Ramos (cell line): Measurements from ENCODE around the gene FCGR3B.
"Not testable (repeated sequence)": the region's sequence is repeated elsewhere in the genome, so short reads cannot be mapped to it uniquely, and the experiment has no call there.

Experiments
- in situ Hi-C: fragments of 300-500 bp; cut with MboI; formaldehyde crosslinking; loops from one replicate; pipeline ENCODE4 v1.14.3; 2022; ENCODE audit warnings: low sequenced_read_pairs; ENCODE audit not compliant: unreplicated experiment

FCGR3B gene

DNA sequence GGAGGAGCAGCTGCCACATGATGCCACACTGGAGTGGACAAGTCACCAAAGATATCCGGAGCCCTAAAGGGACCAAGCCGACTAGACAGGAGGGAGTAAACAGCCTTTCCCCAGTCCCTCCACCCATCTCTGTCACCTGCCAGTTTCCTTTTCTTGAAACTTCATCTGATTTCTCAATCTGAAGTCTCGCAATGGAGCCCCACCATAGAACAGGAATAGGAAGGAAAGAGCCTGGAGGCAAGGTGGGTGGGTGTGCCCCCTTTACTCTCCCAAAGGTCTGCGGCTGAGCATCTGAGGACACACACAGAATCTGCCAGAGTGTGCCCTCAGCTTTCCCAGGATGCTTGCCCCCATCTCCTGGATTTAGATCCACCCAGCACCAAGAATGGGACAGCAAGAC lies at the start of gene FCGR3B:
Gene FCGR3B (minus strand): TSS at position 101 of the 400 bp plus-strand sequence. CDS start 82 bp downstream, at position 19.
- in situ Hi-C loops: loop anchor here (25.0 kb wide), 1 partner anchor 106 kb away; the partner anchor contains the start of gene DUSP12

DNA sequence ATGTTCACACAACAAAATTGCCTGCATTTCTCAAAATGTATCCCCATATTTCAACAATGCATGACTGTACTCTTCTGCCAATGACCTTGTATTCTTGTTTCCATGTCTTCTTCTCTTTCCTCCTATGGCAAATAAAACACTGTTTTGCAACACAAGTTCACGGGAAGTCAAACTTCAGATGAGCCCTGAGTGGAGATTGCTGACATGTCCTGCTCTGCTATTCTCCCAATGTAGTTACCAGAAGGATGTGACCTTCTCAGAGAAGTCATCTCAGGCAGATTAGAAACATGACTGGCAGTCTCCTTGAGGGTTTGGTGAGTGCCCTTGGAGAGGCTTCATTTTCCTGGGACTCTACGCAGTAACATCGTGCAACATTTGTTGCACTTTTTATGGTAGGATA lies 47.5 kb upstream of the FCGR3B start:
- in situ Hi-C loops: no loop called here

DNA sequence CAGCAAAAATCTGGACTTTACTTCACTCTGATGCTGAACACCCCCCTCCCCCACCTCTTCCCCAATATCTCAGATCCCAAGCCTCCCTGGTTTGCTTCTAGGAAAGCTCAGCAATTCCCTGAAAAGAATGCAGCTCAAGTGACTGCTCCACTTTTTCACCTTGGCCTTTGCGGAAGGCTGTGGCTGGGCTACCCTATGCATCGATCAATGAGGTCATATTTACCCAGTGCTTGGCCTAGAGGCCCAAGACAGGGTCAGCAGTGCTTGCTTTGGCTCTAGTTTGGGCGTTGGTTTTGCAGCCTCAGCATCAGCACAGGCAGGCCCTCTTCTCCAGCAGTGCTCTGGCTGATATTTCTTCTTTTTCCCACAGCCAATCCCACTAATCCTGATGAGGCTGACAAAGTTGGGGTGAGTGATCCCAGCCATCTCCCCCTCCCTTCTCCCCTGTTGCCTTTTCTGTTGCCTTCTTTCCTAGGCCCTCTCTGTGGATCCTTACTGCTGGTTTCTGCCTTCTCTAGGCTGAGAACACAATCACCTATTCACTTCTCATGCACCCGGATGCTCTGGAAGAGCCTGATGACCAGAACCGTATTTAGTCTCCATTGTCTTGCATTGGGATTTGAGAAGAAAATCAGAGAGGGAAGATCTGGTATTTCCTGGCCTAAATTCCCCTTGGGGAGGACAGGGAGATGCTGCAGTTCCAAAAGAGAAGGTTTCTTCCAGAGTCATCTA lies 46.1 kb upstream of the FCGR3B start:
- in situ Hi-C loops: no loop called here

DNA sequence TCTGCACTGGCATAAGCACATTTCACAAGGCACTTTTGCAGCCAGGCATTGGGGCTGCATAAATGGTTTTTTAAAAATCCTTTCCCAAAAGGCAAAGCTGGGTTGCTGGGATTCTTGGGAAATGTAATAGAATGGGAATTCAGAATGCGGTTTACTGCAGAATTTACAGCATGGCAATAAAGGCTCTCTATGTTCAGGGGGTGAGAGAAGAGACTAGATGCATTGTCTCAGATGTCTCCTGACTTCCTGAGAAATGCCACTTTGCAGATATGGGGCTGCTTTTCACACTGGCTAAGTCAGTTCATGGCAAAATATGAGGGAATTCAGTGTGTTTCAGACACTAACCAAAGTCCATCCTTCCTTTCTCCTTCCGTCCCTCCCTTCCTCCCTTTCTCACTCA lies 45.5 kb upstream of the FCGR3B start:
- in situ Hi-C loops: no loop called here

DNA sequence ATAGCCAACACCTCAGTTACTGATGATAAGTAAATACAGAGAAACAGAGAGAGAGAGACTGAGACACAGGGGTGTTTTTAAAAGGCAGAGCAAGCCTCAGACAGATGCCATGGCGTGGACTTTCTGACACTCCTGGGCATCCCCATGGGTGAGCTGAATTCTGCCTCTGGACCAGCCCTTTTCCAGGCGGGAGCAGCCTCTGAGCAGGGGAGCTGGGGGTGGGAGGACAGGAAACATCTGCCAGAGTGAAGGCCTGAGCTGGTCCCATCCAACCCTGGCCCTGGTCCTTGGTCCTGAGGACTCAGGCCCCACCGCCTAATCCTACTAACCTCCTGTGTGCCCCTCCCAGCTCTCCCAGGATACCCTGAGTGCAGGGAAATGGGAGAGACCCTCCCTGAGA lies 43.9 kb upstream of the FCGR3B start:
- in situ Hi-C loops: not testable (repeated sequence)

DNA sequence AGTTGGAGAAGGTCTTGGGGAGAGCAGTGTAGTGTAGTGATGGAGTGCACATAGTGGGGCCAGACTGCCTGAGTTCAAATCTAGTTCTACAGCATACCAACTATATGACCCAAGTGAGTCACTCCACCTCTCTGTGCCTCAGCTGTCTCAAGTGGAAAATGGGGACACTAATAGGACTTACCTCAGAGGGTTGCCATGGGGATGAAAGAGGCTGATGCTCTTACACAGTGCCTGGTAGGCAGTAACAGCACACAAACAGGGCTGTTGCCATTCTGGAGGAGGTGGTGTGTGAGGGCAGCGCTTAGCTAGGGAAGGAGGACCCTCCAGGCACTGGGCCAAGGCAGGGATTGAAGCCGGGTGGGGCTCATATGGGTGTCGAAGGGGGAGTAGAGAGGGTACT lies 43.5 kb upstream of the FCGR3B start:
- in situ Hi-C loops: not testable (repeated sequence)

DNA sequence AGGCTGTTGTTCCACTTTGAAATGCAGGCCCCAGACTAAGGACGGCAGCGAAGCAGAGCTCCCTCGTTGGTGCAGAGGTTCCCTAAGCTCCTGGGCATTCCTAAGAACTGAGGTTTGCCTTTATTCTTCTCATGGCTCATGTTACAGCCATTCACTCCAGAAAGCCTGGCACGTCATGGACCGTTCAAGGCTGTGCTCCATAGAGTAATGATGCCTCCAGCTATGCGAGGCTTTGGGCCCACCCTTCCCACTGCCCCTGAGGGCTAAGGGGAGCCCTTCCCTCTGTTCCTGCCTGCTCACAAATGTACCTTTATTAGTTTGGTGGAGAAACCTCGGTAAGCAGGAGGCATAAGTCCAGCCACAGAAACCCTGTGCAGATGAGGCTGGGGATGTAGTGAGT lies 42.5 kb upstream of the FCGR3B start:
- in situ Hi-C loops: not testable (repeated sequence)

DNA sequence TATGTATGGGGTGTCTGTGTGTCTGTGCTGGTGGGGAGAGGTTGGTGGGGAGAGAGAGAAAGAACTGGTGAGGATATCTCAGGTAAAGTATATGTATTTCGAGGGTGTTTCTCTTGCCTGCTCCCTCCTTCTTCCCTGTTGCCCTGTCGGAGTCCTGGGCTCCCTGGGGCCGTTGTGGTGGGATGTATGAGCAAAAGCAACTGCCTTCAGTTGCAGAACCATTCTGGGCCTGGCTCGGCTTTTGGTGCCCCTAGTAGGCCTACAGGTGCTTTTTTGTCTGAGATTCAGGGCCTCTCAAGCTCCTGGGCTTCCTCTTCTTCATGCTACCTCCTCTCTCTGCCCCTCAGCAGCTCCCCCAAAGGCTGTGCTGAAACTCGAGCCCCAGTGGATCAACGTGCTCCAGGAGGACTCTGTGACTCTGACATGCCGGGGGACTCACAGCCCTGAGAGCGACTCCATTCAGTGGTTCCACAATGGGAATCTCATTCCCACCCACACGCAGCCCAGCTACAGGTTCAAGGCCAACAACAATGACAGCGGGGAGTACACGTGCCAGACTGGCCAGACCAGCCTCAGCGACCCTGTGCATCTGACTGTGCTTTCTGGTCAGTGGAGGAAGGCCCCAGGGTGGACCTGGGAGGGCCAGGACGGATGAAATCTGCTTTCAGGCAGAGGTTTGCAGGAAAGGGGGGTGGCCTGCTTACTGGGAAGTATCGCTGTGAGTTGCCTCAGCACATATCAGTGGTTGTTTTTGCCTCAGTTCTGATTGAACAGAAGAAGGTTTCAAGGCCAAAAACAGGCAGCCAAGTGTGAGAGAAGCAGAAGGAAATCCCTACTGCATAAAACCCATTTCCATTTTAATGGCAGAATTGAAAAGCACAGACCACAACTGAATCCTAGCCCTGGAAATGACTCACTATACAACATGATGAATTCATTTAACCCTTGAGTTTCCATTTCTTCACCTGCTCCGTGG lies 40.4 kb upstream of the FCGR3B start:
- in situ Hi-C loops: not testable (repeated sequence)

DNA sequence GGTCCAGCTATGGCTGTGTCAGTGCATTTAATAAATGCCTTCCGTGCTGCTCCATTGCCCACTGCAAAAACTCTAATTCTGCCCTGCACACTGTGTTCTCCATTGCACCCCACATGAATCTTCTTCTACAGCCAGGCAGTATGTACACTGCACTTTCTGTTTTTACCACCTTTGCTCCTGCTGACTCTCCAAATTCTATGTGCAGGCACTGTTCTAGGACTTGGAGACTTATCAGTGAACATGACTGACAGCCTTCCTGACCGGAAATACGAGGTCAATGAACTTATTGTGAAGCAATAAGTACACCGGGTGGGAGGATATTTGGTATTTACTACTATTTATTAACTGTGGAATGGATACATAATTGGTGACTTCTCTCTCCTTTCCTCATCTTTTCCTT lies 33.7 kb upstream of the FCGR3B start:
- in situ Hi-C loops: not testable (repeated sequence)

DNA sequence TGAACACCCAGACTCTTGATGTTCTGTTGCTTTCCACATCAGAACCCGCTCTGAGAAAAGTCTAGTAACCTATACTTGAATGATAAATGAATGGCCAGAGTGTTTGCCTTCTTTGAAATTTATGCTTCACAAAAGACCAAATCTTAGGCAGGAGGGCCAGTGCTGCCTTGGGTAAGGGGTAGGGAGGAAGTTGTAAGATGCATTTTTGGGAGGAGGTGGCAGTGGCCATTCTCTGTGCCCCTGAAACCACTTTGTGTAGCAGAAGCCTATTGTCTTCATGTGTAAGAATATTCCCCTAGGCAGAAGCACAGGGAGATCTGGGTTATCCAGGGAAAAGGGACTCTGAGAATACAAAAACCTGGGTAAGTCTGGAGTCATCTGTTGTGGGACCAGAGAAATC lies 32.6 kb upstream of the FCGR3B start:
- in situ Hi-C loops: not testable (repeated sequence)

DNA sequence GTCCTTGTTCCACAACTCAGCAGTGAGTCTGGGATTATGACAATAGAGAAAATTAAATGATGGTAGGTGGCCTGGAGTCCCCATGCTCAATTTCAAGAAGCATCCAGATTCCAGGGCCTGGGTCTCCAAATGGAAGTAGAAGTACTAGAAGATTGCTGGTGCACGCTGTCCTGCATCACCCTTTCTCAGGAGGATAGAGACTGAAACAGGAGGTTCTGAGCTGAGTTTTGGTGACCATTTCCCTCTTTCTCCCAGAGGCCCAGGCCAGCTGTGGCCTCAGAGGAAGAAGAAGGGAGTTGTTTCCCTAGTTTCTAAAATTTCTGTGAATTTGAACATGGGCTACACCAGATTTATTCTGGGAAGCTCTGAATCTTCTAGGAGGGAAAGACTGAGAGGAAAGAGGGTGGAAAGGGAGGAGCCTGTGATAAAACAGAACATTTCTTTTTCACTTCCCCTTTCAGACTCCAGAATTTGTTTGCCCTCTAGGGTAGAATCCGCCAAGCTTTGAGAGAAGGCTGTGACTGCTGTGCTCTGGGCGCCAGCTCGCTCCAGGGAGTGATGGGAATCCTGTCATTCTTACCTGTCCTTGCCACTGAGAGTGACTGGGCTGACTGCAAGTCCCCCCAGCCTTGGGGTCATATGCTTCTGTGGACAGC lies 31.8 kb upstream of the FCGR3B start, which contains the start of gene FCGR2B:
Gene FCGR2B (plus strand): TSS at position 460 of the 656 bp plus-strand sequence. CDS start 99 bp downstream, at position 559.
- in situ Hi-C loops: not testable (repeated sequence)

DNA sequence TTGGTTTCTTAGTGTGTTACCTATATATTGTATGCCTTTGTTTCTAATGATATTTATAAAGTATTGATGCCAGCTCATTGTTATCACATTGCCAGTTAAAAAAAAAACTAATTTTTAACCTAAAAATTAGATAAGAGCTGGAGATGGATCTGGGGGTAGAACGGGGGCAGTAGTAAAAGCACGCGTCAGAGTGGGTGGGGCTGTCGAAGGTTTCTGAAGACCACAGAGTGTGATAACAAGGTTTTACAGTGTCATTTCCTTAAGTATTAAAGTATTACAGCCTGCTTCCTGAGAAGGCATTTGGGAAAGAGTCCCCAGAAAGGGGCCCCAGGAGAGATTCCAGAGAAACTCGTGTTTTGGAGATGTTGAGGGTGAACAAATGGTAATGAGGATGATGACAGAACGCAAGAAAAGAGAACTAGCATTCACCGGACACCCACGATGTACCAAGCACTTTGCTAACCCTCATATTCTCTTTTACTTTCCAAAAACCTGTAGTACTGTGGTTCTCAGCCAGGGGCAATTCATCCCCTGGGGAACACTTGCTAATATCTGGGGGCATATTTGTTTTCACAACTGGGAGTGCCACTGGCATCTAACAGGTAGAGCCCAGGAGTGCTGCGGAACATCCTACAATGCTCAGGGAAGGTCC lies 30.8 kb upstream of the FCGR3B start:
- in situ Hi-C loops: not testable (repeated sequence)

DNA sequence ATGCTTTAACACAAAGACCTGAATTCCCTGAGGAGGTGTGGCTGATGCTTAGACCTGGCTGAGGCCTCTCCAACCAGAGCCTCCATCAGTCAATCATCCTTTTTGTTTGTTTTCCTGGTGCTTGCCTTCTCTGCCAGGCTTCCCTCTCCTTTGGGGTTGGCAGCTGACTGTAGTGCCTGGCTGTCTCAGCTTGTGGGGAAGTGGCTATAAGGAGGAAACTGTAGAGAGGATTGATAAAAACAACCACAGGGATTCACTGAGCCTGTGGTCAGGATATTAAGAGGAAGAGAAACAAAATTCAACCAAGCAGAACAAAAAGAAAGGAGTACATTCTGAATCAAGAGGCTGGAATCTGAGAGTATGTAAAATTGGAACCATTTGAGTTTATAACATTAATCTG lies 27.5 kb upstream of the FCGR3B start:
- in situ Hi-C loops: not testable (repeated sequence)

DNA sequence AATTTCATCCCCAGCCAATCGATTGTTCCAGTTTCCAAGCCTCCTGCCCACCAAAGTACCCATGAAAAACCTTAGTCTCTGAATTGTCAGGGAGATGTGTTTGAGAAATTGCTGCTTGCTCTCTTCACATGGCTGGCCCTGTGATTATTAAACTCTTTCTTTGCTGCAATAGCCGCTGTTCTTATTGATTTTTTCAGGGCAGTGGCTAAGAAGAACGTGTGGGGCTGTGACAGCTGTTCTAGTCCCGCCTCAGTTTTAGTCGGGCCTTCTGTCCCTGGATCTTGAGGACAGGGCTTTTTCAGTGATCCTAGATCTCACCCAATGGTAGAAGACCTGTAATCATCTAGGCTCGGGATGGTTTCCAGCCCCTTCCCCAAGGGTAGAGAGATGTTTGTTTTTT lies 23.0 kb upstream of the FCGR3B start:
- in situ Hi-C loops: not testable (repeated sequence)

DNA sequence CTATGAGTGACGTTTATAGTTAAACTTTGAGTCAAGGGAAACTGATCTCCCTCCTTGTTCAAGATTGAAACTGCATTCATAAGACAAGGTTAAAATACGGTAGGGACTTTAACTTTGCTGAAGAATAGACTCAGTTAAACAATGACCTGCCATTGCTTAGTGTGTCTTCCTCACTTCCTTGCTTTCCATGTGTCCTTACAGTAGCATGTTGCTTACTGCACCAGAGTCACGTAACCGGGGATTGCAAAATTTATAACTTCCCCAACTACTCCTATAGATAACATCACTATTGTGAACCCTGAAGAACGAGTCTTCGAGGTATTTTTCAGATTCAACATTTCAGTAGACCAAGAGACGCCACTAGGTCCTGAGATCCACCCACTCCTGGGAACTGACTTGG lies 22.6 kb upstream of the FCGR3B start:
- in situ Hi-C loops: not testable (repeated sequence)

DNA sequence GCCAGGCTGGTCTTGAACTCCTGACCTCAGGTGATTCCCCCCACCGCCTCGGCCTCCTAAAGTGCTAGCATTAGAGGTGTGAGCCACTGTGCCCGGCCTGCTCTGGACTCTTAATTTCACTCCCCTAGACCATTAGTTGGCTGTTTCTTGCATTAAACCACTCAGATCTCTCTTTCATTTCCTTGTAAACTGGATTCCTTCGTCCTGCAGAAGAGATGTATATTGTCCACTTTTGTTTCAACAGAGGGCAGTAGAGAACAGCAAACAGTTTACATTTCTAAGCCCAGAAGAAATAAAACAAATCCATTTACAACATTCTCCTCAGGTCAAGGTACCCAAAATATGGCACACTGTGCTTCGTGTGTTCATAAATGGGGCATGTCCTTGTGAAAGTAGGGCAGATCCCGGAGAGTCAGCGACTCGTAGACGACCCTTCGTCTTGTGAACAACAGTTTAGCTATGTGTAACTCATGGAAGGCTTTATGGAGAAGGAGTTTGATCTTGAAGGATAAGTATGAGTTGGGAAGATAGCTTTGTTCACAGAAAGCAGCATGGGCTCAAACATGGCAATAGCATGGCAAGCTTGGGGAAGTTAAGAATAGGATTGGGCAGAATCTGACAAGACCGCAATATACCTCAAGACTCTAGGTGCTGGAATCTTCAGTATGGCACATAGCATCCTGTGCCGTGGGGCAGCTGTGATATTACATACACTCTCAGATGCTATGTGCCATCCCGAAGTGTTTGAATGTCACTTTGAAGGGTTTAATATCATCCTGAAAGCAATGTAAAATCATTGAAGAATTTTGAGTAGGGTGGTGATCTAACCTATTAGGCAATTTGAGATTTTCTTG lies 16.8 kb upstream of the FCGR3B start:
- in situ Hi-C loops: loop anchor here (25.0 kb wide), 1 partner anchor 90 kb away; the partner anchor contains the start of gene DUSP12

DNA sequence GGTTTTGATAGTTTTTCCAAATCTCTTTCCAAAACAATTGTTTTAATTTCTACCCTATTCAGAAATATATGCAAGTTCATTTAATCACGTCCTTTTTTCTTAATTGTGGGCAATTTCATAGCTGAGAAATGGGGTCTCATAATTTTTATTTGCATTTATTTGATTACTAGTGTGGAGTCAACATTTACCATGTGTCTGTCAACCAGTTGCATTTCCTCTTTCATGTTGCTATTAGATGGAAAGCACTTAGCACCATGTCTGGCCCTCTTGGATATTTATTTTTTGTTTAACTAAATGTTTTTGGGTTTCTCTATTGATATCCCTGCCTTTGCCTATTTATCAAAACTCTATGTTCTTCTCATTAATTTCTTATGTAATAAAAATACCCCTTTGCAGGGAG lies 13.9 kb upstream of the FCGR3B start:
- in situ Hi-C loops: loop anchor here (25.0 kb wide), 1 partner anchor 92 kb away; the partner anchor contains the start of gene DUSP12

DNA sequence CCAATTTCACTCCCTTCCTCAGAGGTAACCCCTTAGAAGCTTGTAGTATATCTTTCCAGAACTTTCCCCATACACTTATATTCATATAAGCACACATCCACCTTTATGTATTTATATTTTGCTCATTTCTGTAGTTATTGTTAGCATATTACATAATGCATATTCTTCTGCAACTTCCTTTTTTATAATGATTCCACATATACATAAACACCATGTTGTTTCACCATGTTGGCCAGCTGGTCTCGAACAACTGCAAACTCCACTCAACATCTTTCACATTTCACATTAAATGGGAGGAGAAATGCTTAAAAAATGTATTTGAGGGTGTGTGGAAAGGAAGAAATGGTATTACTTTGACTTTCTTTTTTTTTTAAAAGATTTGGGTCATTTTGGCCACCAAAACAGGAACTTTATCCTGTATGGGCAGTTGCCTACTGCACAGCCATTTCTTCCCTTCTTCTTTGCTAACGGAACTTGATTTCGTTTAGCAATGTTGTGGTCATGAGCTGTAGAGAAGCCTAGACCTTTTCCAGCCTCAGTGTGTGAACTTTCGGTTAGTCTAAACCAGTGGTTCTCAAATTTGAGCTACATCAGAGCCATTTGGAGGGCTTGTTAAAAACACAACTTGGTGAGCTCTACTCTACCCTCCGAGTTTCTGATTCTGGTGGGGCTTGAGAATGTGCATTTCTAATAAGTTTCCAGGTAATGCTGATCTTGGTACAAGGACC lies 12.7 kb upstream of the FCGR3B start:
- in situ Hi-C loops: loop anchor here (25.0 kb wide), 1 partner anchor 94 kb away; the partner anchor contains the start of gene DUSP12
